ENCODE measurements around the gene ANKRD55. TPM values are rescaled to one million over a fixed set of nuclear protein-coding genes. Genes with fewer than 3 reads are reported as not detected.

Gene ANKRD55
- total RNA-seq, 3 donors from 2014 or later (not counting 1 experiment from before 2014, with no cell fraction given): 0.88 TPM; not detected in 2

- Mint-ChIP-seq H3K4me1 (no peaks in the 10 kb centered on the region), H3K36me3 (no peaks in the 10 kb centered on the region), H3K27ac (no peak overlapping the region), H3K4me3 (no peak overlapping the region), H3K27me3 (ENCODE audit: low read depth in 2 of 2) (peaks cover 9 to 11% of the 10 kb centered on the region in 2 donors), H3K9me3 (no peaks in the 10 kb centered on the region)
- no peaks in the 10 kb centered on the region for H3K9me3 ChIP-seq (ENCODE audit: control insufficient read depth, insufficient read depth, low read length)
- H3K4me1 ChIP-seq (ENCODE audit: control insufficient read depth, insufficient read depth, low read length): no peaks in the 10 kb centered on the region
- no peak overlapping the region for H3K4me3 ChIP-seq (ENCODE audit: low read length)
- DNase-seq (no peak), ATAC-seq (peak in 1 of 3 donors; percentile 24)
- no peak overlapping the region for H3K27ac ChIP-seq (ENCODE audit: low read length)
- no peak for TF ChIP-seq CTCF (IDR thresholded peaks at IDR 0.05)
- intact Hi-C loops (cut with micrococcal nuclease): no loop called here
- 76% methylated on average over 3 of the region's 3 CpGs for WGBS (ENCODE audit: insufficient coverage)
- H3K36me3 ChIP-seq (ENCODE audit: control insufficient read depth, insufficient read depth, low read length): no peaks in the 10 kb centered on the region
- no peaks in the 10 kb centered on the region for H3K27me3 ChIP-seq (ENCODE audit: control insufficient read depth, insufficient read depth, low read length)
These were observed 57.6 kb downstream of the ANKRD55 start for GRCh38 chr5:56175488-56175887.

DNA sequence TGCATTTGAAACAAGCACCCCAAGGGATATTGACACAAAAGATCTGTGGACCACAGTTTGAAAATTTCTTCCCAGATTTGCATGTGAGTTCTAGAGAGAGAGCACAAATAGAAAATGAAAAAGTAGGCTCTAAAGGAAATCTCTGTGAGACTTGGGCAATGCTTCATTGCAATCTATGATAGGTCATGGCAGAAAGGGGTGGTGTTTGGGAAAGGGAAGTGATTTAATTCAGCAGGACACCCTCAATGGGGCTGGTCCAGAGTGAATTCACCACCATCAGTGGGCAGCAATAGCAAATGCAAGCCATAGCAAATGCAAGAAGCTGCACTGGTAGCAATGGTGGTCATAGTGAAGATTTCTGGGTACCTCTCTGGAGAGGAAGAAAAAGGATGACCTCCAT, 58.1 kb downstream of the ANKRD55 start:
- no peak overlapping the region for H3K27ac ChIP-seq (ENCODE audit: low read length)
- no peaks in the 10 kb centered on the region for H3K9me3 Mint-ChIP-seq
- ATAC-seq (no peak), DNase-seq (no peak)
- no peaks in the 10 kb centered on the region for H3K4me1 ChIP-seq (ENCODE audit: control insufficient read depth, insufficient read depth, low read length)
- no peak overlapping the region for H3K27ac Mint-ChIP-seq
- intact Hi-C loops (cut with micrococcal nuclease): no loop called here
- no peak overlapping the region for H3K4me3 ChIP-seq (ENCODE audit: low read length)
- H3K27me3 Mint-ChIP-seq (ENCODE audit: low read depth in 2 of 2): peaks cover 9 to 16% of the 10 kb centered on the region in 2 donors
- TF ChIP-seq CTCF (IDR thresholded peaks at IDR 0.05): no peak
- no peaks in the 10 kb centered on the region for H3K36me3 ChIP-seq (ENCODE audit: control insufficient read depth, insufficient read depth, low read length)
- H3K27me3 ChIP-seq (ENCODE audit: control insufficient read depth, insufficient read depth, low read length): no peaks in the 10 kb centered on the region
- H3K4me1 Mint-ChIP-seq: no peaks in the 10 kb centered on the region
- no peaks in the 10 kb centered on the region for H3K9me3 ChIP-seq (ENCODE audit: control insufficient read depth, insufficient read depth, low read length)
- H3K36me3 Mint-ChIP-seq: no peaks in the 10 kb centered on the region
- no peak overlapping the region for H3K4me3 Mint-ChIP-seq

DNA sequence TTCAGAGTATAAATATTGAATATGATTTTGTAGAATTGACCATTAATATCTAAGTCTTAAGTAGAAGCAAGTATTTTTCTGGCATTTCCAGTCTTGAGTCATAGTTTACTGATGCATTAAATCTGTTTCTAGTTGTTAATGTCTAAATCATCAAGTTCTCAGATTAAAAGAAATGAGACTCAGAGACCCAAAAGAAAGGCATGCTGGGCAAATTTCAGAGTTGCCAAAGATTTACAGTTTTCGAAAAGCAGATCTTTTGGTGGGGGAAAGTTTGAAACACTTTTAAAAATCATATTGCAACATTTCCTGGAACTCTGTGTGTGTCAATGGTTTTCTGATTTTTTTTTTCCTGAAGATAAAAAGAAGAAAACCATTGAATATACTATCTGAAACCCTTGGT, 60.9 kb downstream of the ANKRD55 start:
- ATAC-seq (no peak), DNase-seq (no peak)
- no peak for TF ChIP-seq CTCF (IDR thresholded peaks at IDR 0.05)
- intact Hi-C loops (cut with micrococcal nuclease): no loop called here
- no peaks in the 10 kb centered on the region for H3K4me1 ChIP-seq (ENCODE audit: control insufficient read depth, insufficient read depth, low read length)
- WGBS (ENCODE audit: insufficient coverage): no CpG with 5 or more reads among the region's 1 CpG
- H3K9me3 Mint-ChIP-seq: no peaks in the 10 kb centered on the region
- no peaks in the 10 kb centered on the region for H3K4me1 Mint-ChIP-seq
- no peaks in the 10 kb centered on the region for H3K36me3 Mint-ChIP-seq
- H3K27me3 Mint-ChIP-seq (ENCODE audit: low read depth in 2 of 2): peaks cover 11 to 20% of the 10 kb centered on the region in 2 donors
- H3K36me3 ChIP-seq (ENCODE audit: control insufficient read depth, insufficient read depth, low read length): no peaks in the 10 kb centered on the region
- H3K27me3 ChIP-seq (ENCODE audit: control insufficient read depth, insufficient read depth, low read length): peaks cover 3% of the 10 kb centered on the region
- H3K4me3 Mint-ChIP-seq: no peak overlapping the region
- no peak overlapping the region for H3K27ac Mint-ChIP-seq
- no peaks in the 10 kb centered on the region for H3K9me3 ChIP-seq (ENCODE audit: control insufficient read depth, insufficient read depth, low read length)
- no peak overlapping the region for H3K4me3 ChIP-seq (ENCODE audit: low read length)
- H3K27ac ChIP-seq (ENCODE audit: low read length): no peak overlapping the region

- Mint-ChIP-seq H3K9me3 (no peaks in the 10 kb centered on the region), H3K4me3 (no peak overlapping the region), H3K27ac (no peak overlapping the region), H3K4me1 (no peaks in the 10 kb centered on the region), H3K27me3 (ENCODE audit: low read depth in 2 of 2) (peaks cover 11 to 26% of the 10 kb centered on the region in 2 donors), H3K36me3 (no peaks in the 10 kb centered on the region)
- intact Hi-C loops (cut with micrococcal nuclease): no loop called here
- H3K27ac ChIP-seq (ENCODE audit: low read length): no peak overlapping the region
- DNase-seq (no peak), ATAC-seq (no peak)
- H3K4me1 ChIP-seq (ENCODE audit: control insufficient read depth, insufficient read depth, low read length): no peaks in the 10 kb centered on the region
- peaks cover 3% of the 10 kb centered on the region for H3K27me3 ChIP-seq (ENCODE audit: control insufficient read depth, insufficient read depth, low read length)
- no peaks in the 10 kb centered on the region for H3K9me3 ChIP-seq (ENCODE audit: control insufficient read depth, insufficient read depth, low read length)
- no peak overlapping the region for H3K4me3 ChIP-seq (ENCODE audit: low read length)
- no peaks in the 10 kb centered on the region for H3K36me3 ChIP-seq (ENCODE audit: control insufficient read depth, insufficient read depth, low read length)
- no peak for TF ChIP-seq CTCF (IDR thresholded peaks at IDR 0.05)
- WGBS (ENCODE audit: insufficient coverage): 75% methylated on average over 4 of the region's 4 CpGs
These were observed 62.6 kb downstream of the ANKRD55 start for GRCh38 chr5:56170557-56170956.
